IMR-90 (cell line): Measurements from ENCODE around the gene EVA1A. TPM values are rescaled to one million over a fixed set of nuclear protein-coding genes. Genes with fewer than 3 reads are reported as not detected.

Experiments used
- ATAC-seq: fragments of 200-7000 bp; cut with Tn5 transposase; 2 replicates; pipeline ENCODE4 v1.9.1; 2020; ENCODE audit warnings: low read depth, mild to moderate bottlenecking, moderate library complexity
- BruUV-seq: library from RNA; stranded (reverse); fragments of 400-500 nt; replicated peaks from 2 replicates; lab custom pipeline; 2021; lab: Mats Ljungman, UMichigan
- CTCF ChIA-PET: fragments of 300-600 bp; formaldehyde crosslinking; extraction: SDS; loops from one replicate; lab custom pipeline; 2021; ENCODE audit warnings: antibody characterized with exemption; lab: Yijun Ruan, JAX
- POLR2A ChIA-PET: fragments of 300-600 bp; sonication (Branson Sonifier 250); formaldehyde crosslinking; loops from one replicate; lab custom pipeline; 2022; ENCODE audit warnings: antibody characterized with exemption; ENCODE audit not compliant: unreplicated experiment; lab: Charles Lee
- DNase-seq: peaks from one replicate; pipeline ENCODE4 v3.0.0; 2013
- H2AFZ ChIP-seq: replicated peaks from 2 replicates; pipeline ENCODE3; 2013; ENCODE audit warnings: low read length, mild to moderate bottlenecking; ENCODE audit not compliant: poor library complexity
- H2AK5ac ChIP-seq: 2 replicates; pipeline ENCODE4 v1.6.1; 2013; ENCODE audit warnings: low read depth, low read length, inconsistent platforms
- H2AK9ac ChIP-seq: replicated peaks from 2 replicates; pipeline ENCODE3; 2013; ENCODE audit warnings: mild to moderate bottlenecking, low read depth, low read length, moderate library complexity; ENCODE audit not compliant: poor library complexity
- H2BK120ac ChIP-seq: 2 replicates; pipeline ENCODE4 v1.6.1; 2013; ENCODE audit warnings: low read depth, low read length, inconsistent platforms
- H2BK15ac ChIP-seq: 3 replicates; pipeline ENCODE4 v1.6.1; 2013; ENCODE audit warnings: low read depth, low read length, inconsistent platforms
- H2BK20ac ChIP-seq: 2 replicates; pipeline ENCODE4 v1.6.1; 2013; ENCODE audit warnings: low read depth, mild to moderate bottlenecking, inconsistent platforms, low read length, moderate library complexity
- H2BK5ac ChIP-seq: 2 replicates; pipeline ENCODE4 v1.6.1; 2013; ENCODE audit warnings: mild to moderate bottlenecking, low read depth, low read length, inconsistent platforms; ENCODE audit not compliant: poor library complexity, severe bottlenecking
- H3K14ac ChIP-seq: replicated peaks from 2 replicates; pipeline ENCODE4 v1.6.1; 2013; ENCODE audit warnings: low read depth, low read length, inconsistent platforms
- H3K18ac ChIP-seq: 2 replicates; pipeline ENCODE4 v1.6.1; 2013; ENCODE audit warnings: low read depth, low read length, control low read depth
- H3K23ac ChIP-seq: 2 replicates; pipeline ENCODE4 v1.6.1; 2013; ENCODE audit warnings: low read depth, low read length, inconsistent platforms
- H3K27ac ChIP-seq: 2 replicates; pipeline ENCODE4 v1.5.1; 2013; ENCODE audit warnings: mild to moderate bottlenecking, control low read depth, low read length; ENCODE audit not compliant: insufficient read depth
- H3K27me3 ChIP-seq: 2 replicates; pipeline ENCODE4 v1.6.1; 2013; ENCODE audit warnings: low read length; ENCODE audit not compliant: control insufficient read depth, insufficient read depth
- H3K36me3 ChIP-seq: 2 replicates; pipeline ENCODE4 v1.6.1; 2013; ENCODE audit warnings: low read length, mixed read lengths; ENCODE audit not compliant: control insufficient read depth, insufficient read depth
- H3K4ac ChIP-seq: 2 replicates; pipeline ENCODE4 v1.6.1; 2013; ENCODE audit warnings: low read depth, low read length, inconsistent platforms
- H3K4me1 ChIP-seq: 2 replicates; pipeline ENCODE4 v1.6.1; 2013; ENCODE audit warnings: low read length, mixed read lengths; ENCODE audit not compliant: control insufficient read depth, insufficient read depth
- H3K4me2 ChIP-seq: 2 replicates; pipeline ENCODE4 v1.6.1; 2013; ENCODE audit warnings: low read depth, mild to moderate bottlenecking, control low read depth, low read length, moderate library complexity
- H3K4me3 ChIP-seq: 2 replicates; pipeline ENCODE4 v1.5.1; 2013; ENCODE audit warnings: low read depth, mild to moderate bottlenecking, control low read depth, low read length, moderate library complexity; ENCODE audit not compliant: insufficient read depth
- H3K56ac ChIP-seq: 2 replicates; pipeline ENCODE4 v1.6.1; 2013; ENCODE audit warnings: low read length, inconsistent platforms; ENCODE audit not compliant: insufficient read depth; ENCODE audit errors: extremely low read depth
- H3K79me1 ChIP-seq, 2 experiments: 2 replicates each; pipeline ENCODE4 v1.6.1; 2013; ENCODE audit warnings: low read length in 2 of 2, inconsistent platforms in 1 of 2, low read depth in 1 of 2
- H3K9ac ChIP-seq: 2 replicates; pipeline ENCODE4 v1.6.1; 2013; ENCODE audit warnings: low read depth, low read length, control low read depth
- H3K9me1 ChIP-seq: 2 replicates; pipeline ENCODE4 v1.6.1; 2013; ENCODE audit warnings: low read length, inconsistent platforms; ENCODE audit not compliant: insufficient read depth
- H3K9me3 ChIP-seq: 2 replicates; pipeline ENCODE4 v1.6.1; 2013; ENCODE audit warnings: low read length; ENCODE audit not compliant: control insufficient read depth, insufficient read depth
- H4K20me1 ChIP-seq: 2 replicates; pipeline ENCODE4 v1.6.1; 2013; ENCODE audit warnings: low read length, inconsistent platforms; ENCODE audit not compliant: insufficient read depth
- H4K5ac ChIP-seq: 2 replicates; pipeline ENCODE4 v1.6.1; 2013; ENCODE audit warnings: mild to moderate bottlenecking, low read depth, low read length, control low read depth
- H4K8ac ChIP-seq, 2 experiments: 2 replicates each; pipeline ENCODE4 v1.6.1; 2013; ENCODE audit warnings: low read depth in 2 of 2, low read length in 2 of 2, control low read depth in 1 of 2, inconsistent platforms in 1 of 2
- H4K91ac ChIP-seq: 2 replicates; pipeline ENCODE4 v1.6.1; 2013; ENCODE audit warnings: low read depth, low read length, inconsistent platforms; ENCODE audit not compliant: insufficient read depth
- BHLHE40 ChIP-seq: fragments of 150-350 bp; IDR thresholded peaks from 2 replicates; pipeline ENCODE4 v1.6.1; 2016; ENCODE audit warnings: mild to moderate bottlenecking, low read depth, low read length
- CEBPB ChIP-seq: IDR thresholded peaks from 2 replicates; pipeline ENCODE4 v1.6.1; 2012; ENCODE audit warnings: low read depth, low read length, improper control_type of control experiment
- CHD1 ChIP-seq: IDR thresholded peaks from 2 replicates; pipeline ENCODE4 v1.6.1; 2012; ENCODE audit warnings: low read depth, low read length, improper control_type of control experiment
- CTCF ChIP-seq: conservative IDR thresholded peaks from 2 replicates; pipeline ENCODE4 v1.5.1; 2012; ENCODE audit warnings: mild to moderate bottlenecking, low read depth, low read length, improper control_type of control experiment
- ELK1 ChIP-seq: fragments of 150-350 bp; IDR thresholded peaks from 2 replicates; pipeline ENCODE4 v1.6.1; 2016; ENCODE audit warnings: low read depth, mild to moderate bottlenecking, low read length, moderate library complexity, borderline replicate concordance
- FOS ChIP-seq: fragments of 150-350 bp; IDR thresholded peaks from 2 replicates; pipeline ENCODE4 v1.6.1; 2016; ENCODE audit warnings: low read depth, low read length
- MAFK ChIP-seq: IDR thresholded peaks from 2 replicates; pipeline ENCODE4 v1.6.1; 2012; ENCODE audit warnings: low read depth, low read length, improper control_type of control experiment
- MAZ ChIP-seq: IDR thresholded peaks from 2 replicates; pipeline ENCODE4 v1.6.1; 2012; ENCODE audit warnings: low read depth, mild to moderate bottlenecking, low read length, improper control_type of control experiment, moderate library complexity, borderline replicate concordance
- MXI1 ChIP-seq: IDR thresholded peaks from 2 replicates; pipeline ENCODE4 v1.6.1; 2012; ENCODE audit warnings: low read depth, mild to moderate bottlenecking, low read length, moderate library complexity, borderline replicate concordance
- NFE2L2 ChIP-seq: fragments of 150-350 bp; IDR thresholded peaks from 2 replicates; pipeline ENCODE4 v1.6.1; 2016; ENCODE audit warnings: low read depth, mild to moderate bottlenecking, low read length
- POLR2A ChIP-seq: IDR thresholded peaks from 2 replicates; pipeline ENCODE4 v1.6.1; 2012; ENCODE audit warnings: mild to moderate bottlenecking, low read depth, low read length
- RAD21 ChIP-seq: IDR thresholded peaks from 2 replicates; pipeline ENCODE4 v1.6.1; 2012; ENCODE audit warnings: low read length, improper control_type of control experiment
- RCOR1 ChIP-seq: IDR thresholded peaks from 2 replicates; pipeline ENCODE4 v1.6.1; 2012; ENCODE audit warnings: mild to moderate bottlenecking, low read length, improper control_type of control experiment; ENCODE audit not compliant: insufficient replicate concordance
- RFX5 ChIP-seq: IDR thresholded peaks from 2 replicates; pipeline ENCODE4 v1.8.0; 2012; ENCODE audit warnings: low read depth, mild to moderate bottlenecking, low read length, moderate library complexity
- SMC3 ChIP-seq: fragments of 150-350 bp; IDR thresholded peaks from 2 replicates; pipeline ENCODE4 v1.6.1; 2016; ENCODE audit warnings: low read depth, mild to moderate bottlenecking, antibody characterized with exemption, low read length, moderate library complexity
- USF2 ChIP-seq: fragments of 150-350 bp; IDR thresholded peaks from 2 replicates; pipeline ENCODE4 v1.6.1; 2017; ENCODE audit warnings: mild to moderate bottlenecking, antibody characterized with exemption, low read length, low read depth
- WGBS, 2 experiments: methylation state at CpG; one replicate each; pipeline versions ENCODE4 v1.1.5 to v1.1.7; 2013; ENCODE audit warnings: missing lambda C conversion rate in 2 of 2; ENCODE audit not compliant: insufficient read length in 1 of 2; ENCODE audit errors: extremely low coverage in 2 of 2; 5-methylcytosine and 5-hydroxymethylcytosine counted together
- dilution Hi-C: fragments of 300-500 bp; cut with HindIII; formaldehyde crosslinking; loops from one replicate; pipeline ENCODE4 v1.14.3; 2018; ENCODE audit warnings: low sequenced_read_pairs; ENCODE audit not compliant: unreplicated experiment
- in situ Hi-C: fragments of 300-500 bp; cut with MboI; formaldehyde crosslinking; loops from 3 replicates; pipeline ENCODE4 v1.14.3; 2019; ENCODE audit warnings: low sequenced_read_pairs, inconsistent platforms, mixed read lengths
- intact Hi-C: fragments of 100-400 bp; cut with micrococcal nuclease; formaldehyde crosslinking; loops from 2 replicates; pipeline ENCODE4 v1.10.0; 2022
- polyA plus RNA-seq, 3 experiments: library from polyadenylated mRNA; depleted of rRNA; stranded (reverse); fragments of >200 nt; gene quantifications; 2 replicates each; pipeline ENCODE4 v1.2.3, GENCODE V29; 2012; ENCODE audit warnings: low replicate concordance in 1 of 3
- total RNA-seq: library from RNA; depleted of rRNA; stranded (reverse); fragments of >200 nt; gene quantifications from 2 replicates; pipeline ENCODE4 v1.2.3, GENCODE V29; 2012

The EVA1A gene
- total and polyA plus RNA-seq, 2 of the 4 experiments (the other 2 are of a cell fraction), result 54.5 to 93.7 TPM

- no peak overlapping the region for H3K27ac ChIP-seq
- TF ChIP-seq BHLHE40 (no peak), SMC3 (no peak), MAFK (no peak), CTCF (no peak), RFX5 (no peak), FOS (no peak), MAZ (no peak), ELK1 (no peak), RCOR1 (no peak), RAD21 (no peak), CHD1 (no peak), NFE2L2 (no peak), MXI1 (no peak), POLR2A (no peak), CEBPB (no peak), USF2 (no peak)
- H3K9me1 ChIP-seq, result no peaks in the 10 kb centered on the region
- in situ Hi-C loops (no loop called here), dilution Hi-C loops (no loop called here), intact Hi-C loops (no loop called here)
- no peak overlapping the region for H3K4me3 ChIP-seq
- no peak overlapping the region for H2BK5ac ChIP-seq
- H4K5ac ChIP-seq, result no peak overlapping the region
- no peak overlapping the region for H2AK5ac ChIP-seq
- no peak overlapping the region for H2AK9ac ChIP-seq
- H3K4me1 ChIP-seq, result peaks cover 1% of the 10 kb centered on the region; the same call in 1 of the 2 replicates
- BruUV-seq, result no TSS peak
- H3K4ac ChIP-seq, result no peak overlapping the region
- H3K9ac ChIP-seq, result no peak overlapping the region
- H2BK120ac ChIP-seq, result no peak overlapping the region
- no peaks in the 10 kb centered on the region for H3K9me3 ChIP-seq
- ATAC-seq (no peak), DNase-seq (no peak)
- no CpG with 5 or more reads among the region's 2 CpGs for WGBS, 2 experiments
- no peak overlapping the region for H4K8ac ChIP-seq
- H4K91ac ChIP-seq, result no peak overlapping the region
- H2BK15ac ChIP-seq, result no peak overlapping the region
- no peak overlapping the region for H3K23ac ChIP-seq
- H2AFZ ChIP-seq, result no peak overlapping the region
- H4K20me1 ChIP-seq, result no peaks in the 10 kb centered on the region
- H3K14ac ChIP-seq, result no peak overlapping the region
- H3K56ac ChIP-seq, result no peak overlapping the region
- H3K18ac ChIP-seq, result no peak overlapping the region
- H3K27me3 ChIP-seq, result peaks cover 15% of the 10 kb centered on the region
- no peaks in the 10 kb centered on the region for H3K36me3 ChIP-seq
- ChIA-PET CTCF (no interaction called here), POLR2A (no interaction called here)
- H3K79me1 ChIP-seq, result no peaks in the 10 kb centered on the region
- no peak overlapping the region for H2BK20ac ChIP-seq
- no peak overlapping the region for H3K4me2 ChIP-seq
Observed at GRCh38 chr2:75475976-75476375, 84.8 kb downstream of the EVA1A start.
